Putamen (tissue), 1 donor: ENCODE results near the gene GNG2.

Experiments used
- DNase-seq: peaks from one replicate; pipeline ENCODE4 v3.0.0-alpha.2; 2016; ENCODE audit warnings: low spot score

The GNG2 gene

DNA sequence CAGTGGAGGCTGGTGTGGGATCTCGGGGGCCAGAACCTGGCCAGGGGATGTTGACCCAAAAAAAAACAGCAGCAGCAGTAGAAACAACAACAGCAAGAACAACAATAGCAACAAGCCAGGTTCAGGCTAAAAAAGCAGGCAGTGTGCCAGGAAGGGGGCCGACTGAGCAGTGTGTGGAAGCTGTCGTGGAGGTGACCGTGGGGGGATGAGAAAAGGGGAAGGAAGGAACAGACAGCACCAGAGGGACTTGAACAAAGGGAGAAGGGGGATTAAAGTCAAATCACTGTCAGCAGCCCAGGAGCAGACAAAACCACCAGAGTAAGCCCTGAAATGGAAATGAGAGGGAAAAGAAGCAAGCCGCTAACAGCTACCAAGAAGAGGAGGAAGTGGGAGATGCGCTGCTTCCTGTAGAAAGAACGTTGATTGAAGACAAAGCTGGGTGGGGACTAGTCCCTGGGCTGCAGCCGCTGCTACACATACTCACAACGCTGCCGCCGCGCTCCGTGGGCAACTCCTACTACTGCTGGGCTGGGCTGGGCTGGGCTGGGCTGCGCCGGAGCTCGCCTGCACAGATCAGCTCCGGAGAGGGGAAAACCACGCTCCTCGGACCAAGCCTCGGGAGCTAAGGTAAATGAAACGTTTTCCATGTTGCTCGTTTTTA lies at the start of gene GNG2:
TSS of gene GNG2 (plus strand) at position 449 of the 661 bp plus-strand sequence. CDS start 90,067 bp downstream, outside the sequence.
- peak; percentile 45 for DNase-seq

DNA sequence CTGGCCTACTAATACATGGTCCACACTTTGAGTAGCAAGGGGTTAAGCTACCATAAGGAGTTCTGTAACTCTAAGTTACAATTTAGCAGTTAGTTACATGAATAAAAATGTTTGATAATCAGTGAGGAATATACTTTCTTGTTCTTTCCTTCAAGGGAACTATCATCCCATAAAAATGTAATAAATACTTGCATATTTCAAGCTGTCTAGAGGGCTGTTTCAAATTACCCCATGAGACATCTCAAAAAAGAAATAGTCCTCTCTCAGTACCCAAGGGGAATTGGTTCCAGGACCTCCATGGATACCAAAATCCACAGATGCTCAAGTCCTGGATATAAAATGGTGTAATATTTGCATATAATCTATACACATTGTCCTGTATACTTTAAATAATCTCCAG lies 48.7 kb upstream of the GNG2 start:
- no peak for DNase-seq

GRCh38 chr14:51816031-51816430 lies 44.4 kb upstream of the GNG2 start:
- DNase-seq, result no peak

DNA sequence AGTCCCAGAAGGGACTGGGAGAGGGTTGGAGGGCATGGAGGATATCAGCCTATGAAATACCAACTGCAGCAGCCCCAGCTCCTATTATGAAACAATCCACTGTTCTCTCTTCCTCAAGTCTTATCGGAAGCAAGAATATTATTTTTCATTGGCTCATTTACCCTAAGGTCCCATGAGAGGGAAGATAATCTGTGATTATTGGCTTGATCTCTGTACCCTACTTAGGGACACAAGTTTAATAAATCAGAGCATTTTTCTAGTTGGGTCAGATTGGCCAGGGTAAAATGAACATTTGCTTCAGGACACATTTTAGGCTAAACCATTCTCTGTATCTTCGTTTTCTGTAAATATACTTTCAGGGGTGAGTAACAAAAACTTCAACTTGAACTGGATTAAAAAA lies 43.1 kb upstream of the GNG2 start:
- no peak for DNase-seq

- no peak for DNase-seq
These were observed 41.5 kb upstream of the GNG2 start for GRCh38 chr14:51818748-51819380.

DNA sequence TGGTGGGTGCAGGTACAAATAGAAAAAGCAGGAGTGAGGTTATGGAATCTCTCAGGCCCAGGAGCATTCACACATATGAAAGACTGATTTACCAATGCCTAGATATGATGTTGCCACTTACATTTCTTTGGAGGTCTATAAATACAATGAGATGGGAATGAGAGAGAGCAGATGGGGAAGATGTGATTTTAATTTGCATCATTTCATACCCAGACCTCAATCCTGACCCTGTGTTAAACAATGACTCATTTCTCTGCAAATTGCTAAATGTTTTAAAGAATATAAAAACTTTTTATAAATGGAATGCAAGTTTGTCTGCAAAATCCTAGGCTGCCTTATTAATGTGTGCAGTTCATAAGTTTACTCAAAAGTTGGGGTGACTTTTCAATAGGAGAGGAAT lies 38.6 kb upstream of the GNG2 start:
- no peak for DNase-seq

DNA sequence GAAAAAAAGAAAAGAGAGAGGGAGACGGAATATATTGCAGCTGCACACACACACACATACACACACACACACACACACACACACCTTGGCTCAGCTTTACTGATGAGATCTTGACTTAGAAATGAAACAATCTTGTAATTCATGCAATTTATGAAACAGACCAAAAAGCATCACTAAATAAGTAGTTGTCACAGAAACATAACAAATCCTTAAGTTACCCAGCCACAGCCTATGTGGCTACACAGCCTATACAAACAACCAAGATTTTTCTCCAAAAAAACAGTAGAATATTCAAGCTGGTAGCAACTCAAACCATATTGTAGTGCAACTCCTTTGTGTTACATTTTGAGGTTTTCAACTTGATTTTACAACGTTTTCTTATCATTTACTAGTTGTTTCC lies 37.9 kb upstream of the GNG2 start:
- no peak for DNase-seq

DNA sequence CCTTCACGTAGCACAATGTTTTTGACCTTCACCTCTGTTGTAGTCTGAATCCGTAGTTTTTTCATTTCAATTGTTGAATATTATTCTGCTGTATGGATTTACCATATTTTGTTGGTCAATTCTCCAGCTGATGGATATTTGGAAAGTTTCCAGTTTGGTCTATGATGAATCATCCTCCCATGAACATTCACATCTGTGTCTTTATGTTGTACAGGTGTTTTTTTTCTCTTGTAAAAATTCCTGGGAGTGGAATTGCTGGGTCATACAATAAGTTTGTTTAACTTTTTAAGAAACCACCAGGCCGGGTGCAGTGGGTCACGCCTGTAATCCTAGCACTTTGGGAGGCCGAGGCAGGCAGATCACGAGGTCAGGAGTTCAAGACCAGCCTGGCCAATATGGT lies 36.7 kb upstream of the GNG2 start:
- no peak for DNase-seq

DNA sequence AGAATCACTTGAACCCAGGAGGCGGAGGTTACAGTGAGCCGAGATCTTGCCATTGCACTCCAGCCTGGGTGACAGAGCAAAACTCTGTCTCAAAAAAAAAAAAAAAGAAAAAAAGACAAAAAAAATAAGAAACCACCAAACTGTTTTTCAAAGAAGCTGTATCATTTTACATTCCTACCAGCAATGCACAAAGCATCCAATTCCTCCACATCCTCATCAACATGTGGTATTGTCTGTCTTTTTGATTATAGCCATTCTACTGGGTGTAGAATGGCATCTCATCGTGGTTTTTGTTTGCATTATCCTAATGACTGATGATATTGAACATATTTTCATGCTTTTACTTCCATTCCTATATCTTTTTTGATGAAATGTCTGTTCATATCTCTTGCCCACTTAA lies 36.2 kb upstream of the GNG2 start:
- no peak for DNase-seq

DNA sequence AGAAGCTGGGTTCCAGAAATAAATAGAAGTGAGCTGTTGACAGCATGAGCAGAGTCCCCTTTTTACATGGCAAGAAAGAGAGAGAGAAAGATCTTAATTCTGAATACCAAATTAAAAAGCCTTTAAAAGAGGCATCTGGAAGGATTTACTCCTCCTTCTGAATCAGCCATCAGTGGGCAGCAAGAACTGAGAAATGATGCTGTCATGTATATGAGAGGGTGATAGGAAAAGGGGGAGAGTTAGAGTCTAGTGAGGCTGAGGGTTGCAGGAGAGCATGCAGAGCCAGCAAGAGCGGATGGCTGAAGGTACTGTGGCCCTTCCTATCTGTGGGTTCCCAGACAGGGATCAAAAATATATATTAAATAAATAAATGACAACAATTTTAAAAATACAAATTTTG lies 34.5 kb upstream of the GNG2 start:
- no peak for DNase-seq

- no peak for DNase-seq
These were observed 32.2 kb upstream of the GNG2 start for GRCh38 chr14:51828017-51828797.

DNA sequence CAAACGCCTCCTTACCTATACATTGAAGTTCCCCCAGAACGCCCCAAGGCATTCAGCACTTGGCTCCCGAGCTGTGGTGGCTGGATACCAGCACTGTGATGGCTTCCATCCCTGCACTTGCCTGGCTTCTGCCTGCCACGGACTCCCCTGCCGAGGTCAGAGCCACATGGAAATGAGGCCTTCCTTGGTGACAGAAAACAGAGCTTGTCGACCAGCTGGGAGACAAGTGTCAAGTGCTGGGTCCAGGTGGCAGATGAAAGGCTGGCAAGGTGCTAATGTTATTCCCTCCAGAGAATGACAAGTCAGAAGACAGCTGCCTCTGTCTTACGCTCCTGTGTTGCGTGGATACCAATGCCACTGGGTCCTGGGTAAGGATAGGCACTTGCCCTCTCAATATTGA lies 26.2 kb upstream of the GNG2 start:
- DNase-seq, result no peak

- DNase-seq, result no peak
These were observed 24.0 kb upstream of the GNG2 start for GRCh38 chr14:51836417-51836816.

- DNase-seq, result no peak
These were observed 16.1 kb upstream of the GNG2 start for GRCh38 chr14:51844081-51844881.

DNA sequence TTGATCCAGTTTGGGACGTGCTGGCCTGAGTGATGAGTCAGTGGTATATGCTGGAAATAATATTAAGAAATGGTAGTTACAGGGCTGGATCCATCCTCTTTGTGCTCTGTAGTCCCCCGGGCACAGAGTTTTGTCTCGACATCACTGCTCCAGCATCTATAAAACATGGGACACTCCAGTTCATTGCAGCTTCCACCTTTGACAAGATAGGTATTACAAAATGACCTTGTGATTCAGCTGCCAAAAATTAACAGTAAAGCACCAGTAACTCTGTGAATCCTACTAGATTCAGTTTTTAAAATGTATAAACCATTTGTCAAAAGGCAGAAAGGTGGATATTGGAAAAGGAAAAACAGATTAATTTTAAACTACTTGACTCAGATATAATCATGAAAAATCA lies 14.6 kb upstream of the GNG2 start:
- DNase-seq, result no peak

GRCh38 chr14:51846631-51847488 lies 13.6 kb upstream of the GNG2 start:
- DNase-seq, result peak; percentile 34

DNA sequence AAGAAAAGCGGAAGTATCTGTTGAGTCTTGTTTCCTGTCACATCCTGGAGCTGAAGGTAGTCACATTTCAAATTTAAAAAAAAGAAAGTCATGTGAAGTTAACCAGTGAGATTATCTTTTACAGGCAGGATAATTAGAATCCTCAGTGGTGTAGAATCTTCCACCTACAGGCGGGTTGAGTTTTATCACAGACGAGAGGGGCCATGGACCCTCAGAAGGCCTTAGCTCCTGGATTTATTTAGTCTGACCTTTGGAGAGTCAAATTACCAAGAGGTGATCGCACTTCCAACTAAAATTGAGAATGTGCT lies 13.0 kb upstream of the GNG2 start:
- DNase-seq, result no peak

- DNase-seq, result no peak
These were observed 12.3 kb upstream of the GNG2 start for GRCh38 chr14:51848120-51848519.

DNA sequence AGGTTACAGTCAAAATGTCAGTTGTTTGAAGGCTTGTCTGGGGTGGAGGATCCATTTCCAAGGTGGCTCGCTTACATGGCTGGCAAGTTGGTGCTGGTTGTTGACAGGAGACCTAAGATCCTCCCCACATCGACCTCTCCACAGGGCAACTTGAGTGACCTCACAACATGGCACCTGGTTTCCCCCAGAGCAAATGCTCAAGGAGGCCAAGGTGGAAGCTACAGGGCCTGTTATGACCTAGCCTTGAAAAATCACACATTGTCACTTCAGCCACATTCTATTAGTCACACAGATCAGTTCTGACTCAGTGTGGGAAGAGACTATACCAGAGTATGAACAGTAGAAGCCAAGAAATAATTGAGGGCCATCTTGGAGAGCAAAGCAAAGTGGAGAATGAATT lies 11.3 kb upstream of the GNG2 start:
- no peak for DNase-seq

GRCh38 chr14:51850651-51851050 lies 9.8 kb upstream of the GNG2 start:
- DNase-seq, result no peak

DNA sequence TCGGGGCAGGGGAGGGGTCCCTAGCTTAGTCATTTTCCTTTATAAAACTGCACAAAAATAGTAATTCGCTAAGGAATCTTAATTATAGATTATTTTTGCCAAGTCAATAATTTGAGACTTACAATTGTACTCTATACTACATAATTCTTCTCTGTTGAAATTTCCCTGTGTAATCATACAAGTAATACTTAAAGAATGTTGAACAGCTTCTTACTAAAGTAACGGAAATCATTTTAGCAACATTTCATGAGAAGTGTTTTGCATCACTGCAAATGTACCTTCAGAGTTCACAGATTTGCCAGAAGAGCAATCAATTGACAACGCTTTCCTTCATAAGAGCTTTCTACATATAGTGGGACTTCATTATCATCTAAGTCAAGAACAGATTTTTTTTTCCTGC lies 7.9 kb upstream of the GNG2 start:
- no peak for DNase-seq

- no peak for DNase-seq
These were observed 5.2 kb upstream of the GNG2 start for GRCh38 chr14:51855234-51855633.
